ENCODE data around the gene SLCO2B1.

DNA sequence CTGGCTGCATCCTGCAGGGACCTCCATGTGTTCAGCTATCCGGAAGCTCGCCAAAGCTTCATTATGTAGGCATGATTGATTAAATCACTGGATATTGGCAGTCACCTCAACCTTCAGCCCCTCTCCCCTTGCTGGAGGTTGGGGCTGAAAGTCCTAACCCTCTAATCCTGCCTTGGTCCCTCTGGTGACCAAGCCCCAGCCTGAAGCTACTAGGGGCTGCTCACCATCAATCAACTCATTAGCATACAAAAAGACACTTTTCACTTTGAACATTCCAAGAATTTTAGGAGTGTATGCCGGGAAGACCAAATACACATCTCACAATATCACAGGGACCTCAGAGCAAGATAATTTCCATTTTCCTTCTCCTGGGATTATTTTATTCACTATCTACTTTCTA lies 50.9 kb downstream of the SLCO2B1 start:
- TF ChIP-seq GATA2 (IDR thresholded peaks at IDR 0.05; ENCODE audit: low read depth, low read length) (no peak), GATA3 (IDR thresholded peaks at IDR 0.05; ENCODE audit: low read depth, low read length) (no peak)
